Hepatocyte (in vitro differentiated cells): Measurements from ENCODE around the gene SLC43A1. TPM values are rescaled to one million over a fixed set of nuclear protein-coding genes. Genes with fewer than 3 reads are reported as not detected.
A peak's percentile ranks its signal among the peaks of the same experiment; 100 is the strongest.

Experiments used
- DNase-seq: peaks from one replicate; pipeline ENCODE4 v3.0.0-alpha.2; 2016; ENCODE audit warnings: low spot score
- H2AFZ ChIP-seq: fragments of 200-600 bp; sonication (generic); 2 replicates; pipeline ENCODE4 v1.6.0; 2016; ENCODE audit warnings: antibody characterized with exemption, mild to moderate bottlenecking
- H3K27ac ChIP-seq: fragments of 200-600 bp; sonication (generic); 2 replicates; pipeline ENCODE4 v1.5.1; 2016; ENCODE audit warnings: mild to moderate bottlenecking
- H3K27me3 ChIP-seq: fragments of 200-600 bp; sonication (generic); 2 replicates; pipeline ENCODE4 v1.6.1; 2016
- H3K36me3 ChIP-seq: fragments of 200-600 bp; sonication (generic); replicated peaks from 2 replicates; pipeline ENCODE4 v1.5.1; 2016; ENCODE audit warnings: low read depth; ENCODE audit not compliant: insufficient read depth
- H3K4me1 ChIP-seq: fragments of 200-600 bp; sonication (generic); 2 replicates; pipeline ENCODE4 v1.5.1; 2016; ENCODE audit warnings: mild to moderate bottlenecking, moderate library complexity; ENCODE audit not compliant: insufficient read depth
- H3K4me2 ChIP-seq: fragments of 200-600 bp; sonication (generic); 2 replicates; pipeline ENCODE4 v1.6.0; 2016
- H3K4me3 ChIP-seq: fragments of 200-600 bp; sonication (generic); 2 replicates; pipeline ENCODE4 v1.5.1; 2016; ENCODE audit warnings: mild to moderate bottlenecking
- H3K79me2 ChIP-seq: fragments of 200-600 bp; sonication (generic); 2 replicates; pipeline ENCODE4 v1.6.0; 2017; ENCODE audit warnings: mild to moderate bottlenecking
- H3K9me2 ChIP-seq: fragments of 200-600 bp; sonication (generic); replicated peaks from 2 replicates; pipeline ENCODE4 v1.6.0; 2017; ENCODE audit warnings: mild to moderate bottlenecking; ENCODE audit not compliant: insufficient read depth
- H3K9me3 ChIP-seq: fragments of 200-600 bp; sonication (generic); 2 replicates; pipeline ENCODE4 v1.5.1; 2016; ENCODE audit warnings: low read depth, mild to moderate bottlenecking
- H4K20me1 ChIP-seq: fragments of 200-600 bp; sonication (generic); 2 replicates; pipeline ENCODE4 v1.6.0; 2016; ENCODE audit warnings: mild to moderate bottlenecking; ENCODE audit not compliant: insufficient read depth, poor library complexity, severe bottlenecking
- CTCF ChIP-seq: fragments of 200-600 bp; sonication (generic); IDR thresholded peaks from 2 replicates; pipeline ENCODE4 v1.5.1; 2016; ENCODE audit warnings: antibody characterized with exemption, mild to moderate bottlenecking; ENCODE audit not compliant: poor library complexity
- EZH2 ChIP-seq: fragments of 200-600 bp; sonication (generic); IDR thresholded peaks from 2 replicates; pipeline ENCODE4 v1.6.1; 2016; ENCODE audit warnings: antibody characterized with exemption, mild to moderate bottlenecking, borderline replicate concordance
- EZH2phosphoT487 ChIP-seq: fragments of 200-600 bp; sonication (generic); IDR thresholded peaks from one replicate; pipeline ENCODE4 v1.6.1; 2018; ENCODE audit warnings: antibody characterized with exemption, mild to moderate bottlenecking, low read depth, moderate library complexity; ENCODE audit not compliant: unreplicated experiment, severe bottlenecking
- WGBS: methylation state at CpG from one replicate; pipeline ENCODE4 v1.1.6; 2016; ENCODE audit warnings: low lambda C conversion rate; ENCODE audit errors: missing lambda C conversion rate; 5-methylcytosine and 5-hydroxymethylcytosine counted together
- polyA plus RNA-seq: library from polyadenylated mRNA; unstranded; fragments of >200 nt; fragmentation: Nextera tagmentation; extraction: Ambion mirVana; gene quantifications from 2 replicates; pipeline ENCODE4 v1.2.1, GENCODE V29; 2016
- total RNA-seq: library from RNA; depleted of rRNA; stranded (reverse); fragments of >200 nt; gene quantifications from 2 replicates; pipeline ENCODE4 v1.2.3, GENCODE V29; 2014

The SLC43A1 gene
- total and polyA plus RNA-seq, 2 experiments from 2014 or later: 39.5 to 40.4 TPM

GRCh38 chr11:57499413-57499982 is 16.0 kb downstream of the SLC43A1 start:
- Histone ChIP-seq H3K79me2 (no peaks in the 10 kb centered on the region), H3K4me3 (no peak overlapping the region), H3K9me3 (no peaks in the 10 kb centered on the region), H3K27ac (peak overlapping the region; percentile 94), H3K36me3 (no peaks in the 10 kb centered on the region), H2AFZ (peak overlapping the region; percentile 47), H3K9me2 (no peaks in the 10 kb centered on the region), H3K27me3 (no peaks in the 10 kb centered on the region), H4K20me1 (no peaks in the 10 kb centered on the region), H3K4me1 (peaks cover 31% of the 10 kb centered on the region), H3K4me2 (peak overlapping the region; percentile 68)
- peak; percentile 97 for DNase-seq
- TF ChIP-seq CTCF: no peak
- no peak for TF ChIP-seq EZH2phosphoT487
- no peak for TF ChIP-seq EZH2
- 7% methylated on average over 26 of the region's 35 CpGs for WGBS

DNA sequence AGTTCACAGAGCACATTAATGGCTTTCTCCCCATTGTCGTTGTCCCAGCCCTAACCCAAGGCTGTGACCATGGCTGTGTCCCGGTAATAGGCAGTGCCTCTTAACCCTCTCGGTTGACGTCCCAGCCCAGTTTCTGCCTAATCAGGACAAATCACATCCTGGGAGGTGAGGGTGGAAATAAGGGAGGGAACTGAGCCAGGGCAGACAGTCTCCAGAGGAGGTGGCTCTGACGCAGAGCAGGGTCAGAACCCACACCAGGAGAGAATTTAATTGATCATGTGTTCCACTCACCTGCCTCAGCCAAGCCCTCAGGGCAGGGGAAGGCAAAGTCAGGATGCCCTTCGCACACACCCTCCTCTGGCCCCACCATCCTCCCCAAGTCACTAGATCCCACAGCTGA is 17.0 kb downstream of the SLC43A1 start:
- Histone ChIP-seq H3K27ac (peak overlapping the region; percentile 94), H3K4me1 (peaks cover 31% of the 10 kb centered on the region), H3K9me3 (no peaks in the 10 kb centered on the region)

DNA sequence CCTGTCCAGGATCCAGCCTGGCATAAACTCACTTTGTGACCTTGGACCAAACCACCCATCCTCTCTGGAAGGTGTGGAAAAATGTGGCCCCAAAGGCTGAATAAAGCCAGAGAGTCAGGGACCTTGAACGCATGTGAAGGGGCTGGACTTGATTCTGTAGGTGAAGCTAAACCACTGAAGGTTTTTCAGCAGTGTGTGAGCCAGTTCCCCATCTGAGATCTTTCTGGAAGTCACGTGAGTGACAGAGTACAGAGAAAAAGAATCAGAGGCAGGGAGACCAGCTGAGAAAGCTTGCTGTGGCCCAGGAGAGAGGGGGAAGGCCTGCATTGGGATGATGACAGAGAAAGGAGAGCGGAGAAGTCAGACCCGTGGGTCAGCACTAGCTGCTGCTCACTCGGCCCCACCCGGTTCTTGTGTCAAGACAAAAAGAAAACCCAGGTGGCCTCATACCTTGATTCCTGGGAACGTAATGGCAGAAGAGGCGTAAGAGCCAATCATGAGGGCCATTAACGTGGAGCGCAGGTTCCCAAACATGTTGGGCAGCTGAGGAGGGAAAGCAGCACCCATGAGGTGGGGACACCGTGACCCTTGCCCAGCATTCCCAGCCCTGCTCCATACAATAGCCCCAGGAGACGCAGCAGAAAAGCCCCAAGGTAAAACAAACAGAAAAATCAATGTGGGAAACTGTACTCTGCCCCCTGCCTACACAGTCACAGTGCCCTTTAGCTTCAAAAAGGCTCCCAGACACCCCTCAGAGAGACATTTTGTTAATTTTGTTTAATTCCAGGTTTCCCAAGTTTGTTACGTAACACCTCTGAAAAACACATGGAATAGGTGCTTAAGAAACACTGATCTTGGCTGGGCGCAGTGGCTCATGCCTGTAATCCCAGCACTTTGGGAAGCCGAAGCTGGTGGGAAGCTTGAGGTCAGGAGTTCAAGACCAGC is 17.9 kb downstream of the SLC43A1 start:
- no peak overlapping the region for H2AFZ ChIP-seq
- peaks cover 31% of the 10 kb centered on the region for H3K4me1 ChIP-seq
- H3K9me2 ChIP-seq: no peaks in the 10 kb centered on the region
- H3K4me2 ChIP-seq: peak overlapping the region; percentile 68
- no peaks in the 10 kb centered on the region for H4K20me1 ChIP-seq
- H3K36me3 ChIP-seq: no peaks in the 10 kb centered on the region
- WGBS: 70% methylated on average over 15 of the region's 15 CpGs
- H3K27me3 ChIP-seq: no peaks in the 10 kb centered on the region
- no peak for TF ChIP-seq EZH2phosphoT487
- no peak for TF ChIP-seq EZH2
- TF ChIP-seq CTCF: no peak
- peak; percentile 49 for DNase-seq
- H3K79me2 ChIP-seq: no peaks in the 10 kb centered on the region
- no peak overlapping the region for H3K4me3 ChIP-seq
- peak overlapping the region; percentile 94 for H3K27ac ChIP-seq
- H3K9me3 ChIP-seq: no peaks in the 10 kb centered on the region

More for the DNA sequence above, 17.0 kb downstream of the SLC43A1 start:
- Histone ChIP-seq H4K20me1 (no peaks in the 10 kb centered on the region), H3K36me3 (no peaks in the 10 kb centered on the region), H3K27me3 (no peaks in the 10 kb centered on the region), H2AFZ (no peak overlapping the region), H3K9me2 (no peaks in the 10 kb centered on the region), H3K4me2 (peak overlapping the region; percentile 68), H3K4me3 (no peak overlapping the region), H3K79me2 (no peaks in the 10 kb centered on the region)
- no peak for DNase-seq
- 66% methylated on average over 6 of the region's 6 CpGs for WGBS
- TF ChIP-seq EZH2phosphoT487: no peak
- no peak for TF ChIP-seq EZH2
- TF ChIP-seq CTCF: no peak
